Activated gamma-delta T cell treated with anti-CD3 and anti-CD28 coated beads, Interleukin-2, amount 50 U/mL, for 16 hours (primary cell): Measurements from ENCODE around the gene GALNT7.
"Not testable (repeated sequence)": the region's sequence is repeated elsewhere in the genome, so short reads cannot be mapped to it uniquely, and the experiment has no call there.

ENCODE experiments used
- DNase-seq: peaks from one replicate; pipeline ENCODE4 v3.0.0-alpha.2; 2020; ENCODE audit warnings: low read depth

Gene GALNT7

GRCh38 chr4:173195109-173195508 is 26.5 kb downstream of the GALNT7 start:
- no peak for DNase-seq

GRCh38 chr4:173199553-173199952 is 30.9 kb downstream of the GALNT7 start:
- DNase-seq: no peak

GRCh38 chr4:173200103-173200884 is 31.7 kb downstream of the GALNT7 start:
- no peak for DNase-seq

GRCh38 chr4:173202395-173202794 is 33.8 kb downstream of the GALNT7 start:
- DNase-seq: no peak

GRCh38 chr4:173205656-173206055 is 37.0 kb downstream of the GALNT7 start:
- DNase-seq: no peak

- DNase-seq: no peak
Observed at GRCh38 chr4:173208420-173208819, 39.8 kb downstream of the GALNT7 start.

- DNase-seq: no peak
Observed at GRCh38 chr4:173211222-173211621, 42.6 kb downstream of the GALNT7 start.

GRCh38 chr4:173211838-173212237 is 43.2 kb downstream of the GALNT7 start:
- DNase-seq: no peak

GRCh38 chr4:173212379-173212778 is 43.8 kb downstream of the GALNT7 start:
- DNase-seq: no peak

GRCh38 chr4:173213296-173213695 is 44.7 kb downstream of the GALNT7 start:
- DNase-seq: no peak

GRCh38 chr4:173214231-173214630 is 45.6 kb downstream of the GALNT7 start:
- DNase-seq: no peak

GRCh38 chr4:173214661-173215060 is 46.0 kb downstream of the GALNT7 start:
- DNase-seq: no peak

GRCh38 chr4:173217075-173217474 is 48.5 kb downstream of the GALNT7 start:
- DNase-seq: no peak

GRCh38 chr4:173217727-173218126 is 49.1 kb downstream of the GALNT7 start:
- no peak for DNase-seq

GRCh38 chr4:173218411-173219125 is 50.0 kb downstream of the GALNT7 start:
- no peak for DNase-seq

- not testable (repeated sequence) for DNase-seq
Observed at GRCh38 chr4:173219126-173219437, 50.5 kb downstream of the GALNT7 start.

GRCh38 chr4:173223743-173224142 is 55.1 kb downstream of the GALNT7 start:
- no peak for DNase-seq

GRCh38 chr4:173226401-173226888 is 57.8 kb downstream of the GALNT7 start:
- no peak for DNase-seq

- DNase-seq: no peak
Observed at GRCh38 chr4:173227756-173228155, 59.1 kb downstream of the GALNT7 start.

- DNase-seq: no peak
Observed at GRCh38 chr4:173230062-173230461, 61.5 kb downstream of the GALNT7 start.

GRCh38 chr4:173231916-173232315 is 63.3 kb downstream of the GALNT7 start:
- DNase-seq: no peak

- no peak for DNase-seq
Observed at GRCh38 chr4:173233857-173234256, 65.2 kb downstream of the GALNT7 start.

GRCh38 chr4:173235050-173235449 is 66.4 kb downstream of the GALNT7 start:
- DNase-seq: no peak

- DNase-seq: no peak
Observed at GRCh38 chr4:173236301-173236700, 67.7 kb downstream of the GALNT7 start.
